ENCODE results near the gene CEP55. TPM values are rescaled to one million over a fixed set of nuclear protein-coding genes. Genes with fewer than 3 reads are reported as not detected.

The CEP55 gene
- total and polyA plus RNA-seq, 12 donors = 0.32 to 7.7 (median 1.2) TPM

DNA sequence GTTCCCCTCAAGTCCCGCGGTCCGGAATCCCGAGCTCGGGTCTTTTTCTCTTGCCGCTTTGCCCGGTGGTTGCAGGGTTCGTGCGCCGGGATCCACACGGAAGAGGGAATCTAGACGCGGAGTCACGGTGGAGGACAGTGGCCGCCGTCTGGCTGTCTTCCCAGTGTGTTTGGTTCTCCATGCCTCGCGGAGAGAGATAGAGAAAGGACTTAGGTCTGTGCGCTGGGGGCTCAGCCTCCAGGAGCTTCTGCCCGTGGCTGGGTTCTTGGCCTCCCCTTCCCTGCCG lies 71.6 kb downstream of the CEP55 start:
- Histone ChIP-seq H3K4me3 (peak overlapping the region in 1 of 4 donors; percentile 36), H3K4me1 (replicated peaks in 1 of 2) (peaks cover 0 to 5% of the 10 kb centered on the region in 2 donors), H3K36me3 (replicated peaks in 1 of 2) (no peaks in the 10 kb centered on the region), H3K27me3 (peaks cover 36% of the 10 kb centered on the region), H3K27ac (no peak overlapping the region), H3K9me3 (replicated peaks in 1 of 3) (no peaks in the 10 kb centered on the region)
- intact Hi-C loops (cut with DNase I) = no loop called here
- no peak for TF ChIP-seq POLR2A (IDR thresholded peaks at IDR 0.05)
- TF ChIP-seq, protein P1, sequence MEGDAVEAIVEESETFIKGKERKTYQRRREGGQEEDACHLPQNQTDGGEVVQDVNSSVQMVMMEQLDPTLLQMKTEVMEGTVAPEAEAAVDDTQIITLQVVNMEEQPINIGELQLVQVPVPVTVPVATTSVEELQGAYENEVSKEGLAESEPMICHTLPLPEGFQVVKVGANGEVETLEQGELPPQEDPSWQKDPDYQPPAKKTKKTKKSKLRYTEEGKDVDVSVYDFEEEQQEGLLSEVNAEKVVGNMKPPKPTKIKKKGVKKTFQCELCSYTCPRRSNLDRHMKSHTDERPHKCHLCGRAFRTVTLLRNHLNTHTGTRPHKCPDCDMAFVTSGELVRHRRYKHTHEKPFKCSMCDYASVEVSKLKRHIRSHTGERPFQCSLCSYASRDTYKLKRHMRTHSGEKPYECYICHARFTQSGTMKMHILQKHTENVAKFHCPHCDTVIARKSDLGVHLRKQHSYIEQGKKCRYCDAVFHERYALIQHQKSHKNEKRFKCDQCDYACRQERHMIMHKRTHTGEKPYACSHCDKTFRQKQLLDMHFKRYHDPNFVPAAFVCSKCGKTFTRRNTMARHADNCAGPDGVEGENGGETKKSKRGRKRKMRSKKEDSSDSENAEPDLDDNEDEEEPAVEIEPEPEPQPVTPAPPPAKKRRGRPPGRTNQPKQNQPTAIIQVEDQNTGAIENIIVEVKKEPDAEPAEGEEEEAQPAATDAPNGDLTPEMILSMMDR (IDR thresholded peaks at IDR 0.05) = no peak
- 2 to 6% (median 5%) methylated on average over 19 to 21 of the region's 21 CpGs for WGBS, 4 donors
- DNase-seq = peak in 3 of 7 donors; percentile 18 to 22 (median 21)

DNA sequence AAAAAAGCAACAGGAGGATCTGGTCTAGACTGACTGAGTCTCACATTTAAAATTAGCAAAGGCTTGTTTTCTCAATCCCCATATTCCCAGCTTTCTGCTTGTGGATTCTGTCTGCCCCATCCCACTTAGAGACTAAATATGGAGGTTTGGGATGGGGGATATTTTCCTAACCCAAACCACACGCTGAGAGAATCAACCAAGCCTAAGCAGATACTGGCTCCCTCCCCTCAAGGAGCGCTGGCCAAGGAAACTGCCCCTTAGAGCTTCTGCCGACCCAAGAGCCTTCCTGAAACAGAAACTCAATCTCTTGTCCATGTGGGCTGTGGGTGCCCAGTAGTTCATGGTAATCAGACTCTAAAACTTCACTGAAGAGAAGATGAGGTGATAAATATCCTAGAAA lies 74.0 kb downstream of the CEP55 start:
- Histone ChIP-seq H3K27ac (no peak overlapping the region), H3K9me3 (replicated peaks in 1 of 3) (no peaks in the 10 kb centered on the region), H3K4me1 (replicated peaks in 1 of 2) (peaks cover 0 to 5% of the 10 kb centered on the region in 2 donors), H3K36me3 (replicated peaks in 1 of 2) (no peaks in the 10 kb centered on the region), H3K27me3 (peaks cover 36% of the 10 kb centered on the region), H3K4me3 (no peak overlapping the region)
- TF ChIP-seq POLR2A (IDR thresholded peaks at IDR 0.05) = no peak
- TF ChIP-seq, protein P1 (IDR thresholded peaks at IDR 0.05) = no peak
- DNase-seq = no peak
- intact Hi-C loops (cut with DNase I) = no loop called here
- WGBS, 4 donors = 38 to 47% (median 41%) methylated on average over 3 of the region's 3 CpGs

DNA sequence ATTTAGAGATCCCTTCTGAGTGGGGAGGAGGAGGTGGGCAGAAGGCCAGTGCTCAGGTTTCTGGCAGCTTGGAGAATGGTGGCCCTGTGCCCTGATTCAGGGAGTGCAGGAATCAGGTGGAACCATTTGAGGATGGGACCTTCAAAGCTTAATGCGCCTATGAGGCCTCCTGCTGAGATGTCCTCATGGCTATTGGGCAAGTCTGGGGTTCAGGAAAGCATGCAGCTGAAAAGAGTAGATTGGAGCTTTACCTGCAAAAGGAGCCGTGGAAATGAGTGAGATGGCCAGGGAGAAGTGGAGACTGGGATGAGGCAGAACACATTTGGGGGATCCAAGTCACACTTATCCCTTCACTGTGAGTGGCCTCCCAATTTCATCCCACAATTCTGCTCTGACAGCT lies 76.2 kb downstream of the CEP55 start:
- H3K4me1 ChIP-seq (replicated peaks in 1 of 2) = no peaks in the 10 kb centered on the region
- no peaks in the 10 kb centered on the region for H3K36me3 ChIP-seq (replicated peaks in 1 of 2)
- intact Hi-C loops (cut with DNase I) = no loop called here
- no peak for DNase-seq
- H3K4me3 ChIP-seq = no peak overlapping the region
- peaks cover 20% of the 10 kb centered on the region for H3K27me3 ChIP-seq
- no peak overlapping the region for H3K27ac ChIP-seq
- no peak for TF ChIP-seq POLR2A (IDR thresholded peaks at IDR 0.05)
- no peaks in the 10 kb centered on the region for H3K9me3 ChIP-seq (replicated peaks in 1 of 3)
- WGBS, 4 donors = 75 to 96% (median 90%) methylated on average over 2 of the region's 2 CpGs

- intact Hi-C loops (cut with DNase I) = no loop called here
- DNase-seq = peak in 5 of 7 donors; percentile 22 to 42 (median 33)
- Histone ChIP-seq H3K36me3 (replicated peaks in 1 of 2) (no peaks in the 10 kb centered on the region), H3K4me1 (replicated peaks in 1 of 2) (no peaks in the 10 kb centered on the region), H3K27ac (no peak overlapping the region), H3K9me3 (replicated peaks in 1 of 3) (no peaks in the 10 kb centered on the region), H3K27me3 (peaks cover 14% of the 10 kb centered on the region), H3K4me3 (no peak overlapping the region)
- WGBS, 4 donors = 42 to 45% (median 44%) methylated on average over 10 of the region's 10 CpGs
- TF ChIP-seq POLR2A (IDR thresholded peaks at IDR 0.05) = no peak
- TF ChIP-seq, protein P1 (IDR thresholded peaks at IDR 0.05) = no peak
Measured at GRCh38 chr10:93573051-93573909, 76.9 kb downstream of the CEP55 start.

DNA sequence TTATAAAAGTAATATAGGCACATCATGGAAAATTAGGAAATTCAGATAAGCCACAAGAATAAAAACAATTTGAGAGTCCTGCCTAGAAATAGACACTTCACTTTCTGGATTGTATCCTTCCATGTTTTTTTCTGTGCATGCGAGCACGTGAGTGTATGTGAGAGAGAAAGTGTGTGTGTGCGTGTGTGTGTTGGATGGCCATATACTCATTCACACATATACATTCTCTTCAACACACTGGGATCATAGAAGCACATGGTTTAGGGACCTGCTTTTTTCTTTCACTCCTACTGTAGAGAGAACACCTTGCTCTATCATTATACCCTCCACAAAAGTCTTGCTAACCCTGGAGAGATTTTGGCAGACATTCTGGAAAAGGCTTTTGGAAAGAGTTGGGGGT lies 77.5 kb downstream of the CEP55 start:
- Histone ChIP-seq H3K9me3 (replicated peaks in 1 of 3) (no peaks in the 10 kb centered on the region), H3K27me3 (peaks cover 10% of the 10 kb centered on the region), H3K27ac (no peak overlapping the region), H3K4me1 (replicated peaks in 1 of 2) (no peaks in the 10 kb centered on the region), H3K36me3 (replicated peaks in 1 of 2) (no peaks in the 10 kb centered on the region), H3K4me3 (no peak overlapping the region)
- TF ChIP-seq POLR2A (IDR thresholded peaks at IDR 0.05) = no peak
- TF ChIP-seq, protein P1 (IDR thresholded peaks at IDR 0.05) = no peak
- 59 to 73% (median 64%) methylated on average over 3 of the region's 3 CpGs for WGBS, 4 donors
- intact Hi-C loops (cut with DNase I) = no loop called here
- no peak for DNase-seq
